Mesothelial cell of epicardium (in vitro differentiated cells): Measurements from ENCODE around the gene UBE3A. TPM values are rescaled to one million over a fixed set of nuclear protein-coding genes. Genes with fewer than 3 reads are reported as not detected.
A peak's percentile ranks its signal among the peaks of the same experiment; 100 is the strongest.

ENCODE experiments used
- DNase-seq, 2 experiments: peaks; one replicate each; pipeline ENCODE4 v3.0.0; 2021; ENCODE audit warnings: low spot score in 2 of 2; ENCODE audit not compliant: unreplicated experiment in 2 of 2
- H3K27ac Mint-ChIP-seq: 2 replicates; pipeline ENCODE4 v1.8.0; 2021; ENCODE audit warnings: mixed read lengths
- H3K27me3 Mint-ChIP-seq: 2 replicates; pipeline ENCODE4 v1.8.0; 2021; ENCODE audit warnings: low read depth, mixed read lengths
- H3K36me3 Mint-ChIP-seq: 2 replicates; pipeline ENCODE4 v1.8.0; 2021; ENCODE audit warnings: mixed read lengths
- H3K4me1 Mint-ChIP-seq: 2 replicates; pipeline ENCODE4 v1.8.0; 2021; ENCODE audit warnings: mixed read lengths
- H3K4me3 Mint-ChIP-seq: 2 replicates; pipeline ENCODE4 v1.8.0; 2021; ENCODE audit warnings: mild to moderate bottlenecking, moderate library complexity, mixed read lengths
- H3K9me3 Mint-ChIP-seq: 2 replicates; pipeline ENCODE4 v1.8.0; 2021; ENCODE audit warnings: mixed read lengths
- CTCF ChIP-seq: fragments of 200-600 bp; sonication (generic); IDR thresholded peaks from one replicate; pipeline ENCODE4 v1.5.0; 2021; ENCODE audit warnings: antibody characterized with exemption; ENCODE audit not compliant: unreplicated experiment
- total RNA-seq: library from RNA; stranded (reverse); gene quantifications from 3 replicates; pipeline ENCODE4 v1.2.1, GENCODE V29; 2021

Gene UBE3A
- total RNA-seq, 1 donor from 2014 or later: 138 TPM

- peaks cover 41% of the 10 kb centered on the region for H3K9me3 Mint-ChIP-seq
- no peak overlapping the region for H3K4me3 Mint-ChIP-seq
- peaks cover 11% of the 10 kb centered on the region for H3K4me1 Mint-ChIP-seq
- TF ChIP-seq CTCF: no peak
- no peak overlapping the region for H3K27ac Mint-ChIP-seq
- peaks cover 57% of the 10 kb centered on the region for H3K36me3 Mint-ChIP-seq
- no peak for DNase-seq
- H3K27me3 Mint-ChIP-seq: no peaks in the 10 kb centered on the region
These were observed 91.1 kb downstream of the UBE3A start for GRCh38 chr15:25347707-25348106.

GRCh38 chr15:25346371-25346770 lies 92.5 kb downstream of the UBE3A start:
- peak overlapping the region; percentile 13 for H3K27ac Mint-ChIP-seq
- H3K27me3 Mint-ChIP-seq: no peaks in the 10 kb centered on the region
- H3K4me3 Mint-ChIP-seq: no peak overlapping the region
- peaks cover 41% of the 10 kb centered on the region for H3K9me3 Mint-ChIP-seq
- no peak for TF ChIP-seq CTCF
- no peak for DNase-seq
- peaks cover 15% of the 10 kb centered on the region for H3K4me1 Mint-ChIP-seq
- peaks cover 62% of the 10 kb centered on the region for H3K36me3 Mint-ChIP-seq

GRCh38 chr15:25345943-25346342 lies 92.9 kb downstream of the UBE3A start:
- Mint-ChIP-seq H3K36me3 (peaks cover 59% of the 10 kb centered on the region), H3K9me3 (peaks cover 38% of the 10 kb centered on the region), H3K27ac (peak overlapping the region; percentile 12), H3K4me3 (no peak overlapping the region), H3K4me1 (peaks cover 15% of the 10 kb centered on the region), H3K27me3 (no peaks in the 10 kb centered on the region)
- no peak for DNase-seq
- TF ChIP-seq CTCF: no peak

GRCh38 chr15:25342629-25343028 lies 96.2 kb downstream of the UBE3A start:
- H3K4me1 Mint-ChIP-seq: peaks cover 21% of the 10 kb centered on the region
- DNase-seq: no peak
- no peak for TF ChIP-seq CTCF
- H3K4me3 Mint-ChIP-seq: no peak overlapping the region
- peaks cover 12% of the 10 kb centered on the region for H3K9me3 Mint-ChIP-seq
- H3K36me3 Mint-ChIP-seq: peaks cover 43% of the 10 kb centered on the region
- H3K27ac Mint-ChIP-seq: peak overlapping the region; percentile 69
- no peaks in the 10 kb centered on the region for H3K27me3 Mint-ChIP-seq

- Mint-ChIP-seq H3K27ac (peak overlapping the region; percentile 26), H3K4me3 (no peak overlapping the region), H3K4me1 (peaks cover 21% of the 10 kb centered on the region), H3K27me3 (no peaks in the 10 kb centered on the region), H3K9me3 (peaks cover 15% of the 10 kb centered on the region), H3K36me3 (peaks cover 56% of the 10 kb centered on the region)
- no peak for TF ChIP-seq CTCF
- DNase-seq: no peak
These were observed 99.4 kb downstream of the UBE3A start for GRCh38 chr15:25339431-25339830.

- Mint-ChIP-seq H3K36me3 (peaks cover 67% of the 10 kb centered on the region), H3K27ac (no peak overlapping the region), H3K27me3 (no peaks in the 10 kb centered on the region), H3K9me3 (peaks cover 19% of the 10 kb centered on the region), H3K4me1 (peaks cover 14% of the 10 kb centered on the region), H3K4me3 (no peak overlapping the region)
- no peak for DNase-seq
- TF ChIP-seq CTCF: no peak
These were observed 103.5 kb downstream of the UBE3A start for GRCh38 chr15:25335279-25335678.
